Peyer's patch (tissue), 4 donors: ENCODE data around the gene PTGS1.

Experiments used
- POLR2A ChIP-seq, 2 donors: fragments of 450-650 bp; IDR thresholded peaks; one replicate each; pipeline ENCODE4 v1.5.1; 2017; ENCODE audit warnings: antibody characterized with exemption in 2 of 2, mild to moderate bottlenecking in 2 of 2, moderate library complexity in 2 of 2
- TF ChIP-seq, protein P1 (sequence below), 6 experiments: fragments of 450-650 bp in 4 of 6; fragments of 200-600 bp in 2 of 6; sonication (generic) in 1 of 6; IDR thresholded peaks; one replicate each; pipeline ENCODE4 v1.5.1; 2017 to 2019; ENCODE audit warnings: antibody characterized with exemption in 6 of 6, mild to moderate bottlenecking in 3 of 6, moderate library complexity in 1 of 6

- TF ChIP-seq, protein P1, sequence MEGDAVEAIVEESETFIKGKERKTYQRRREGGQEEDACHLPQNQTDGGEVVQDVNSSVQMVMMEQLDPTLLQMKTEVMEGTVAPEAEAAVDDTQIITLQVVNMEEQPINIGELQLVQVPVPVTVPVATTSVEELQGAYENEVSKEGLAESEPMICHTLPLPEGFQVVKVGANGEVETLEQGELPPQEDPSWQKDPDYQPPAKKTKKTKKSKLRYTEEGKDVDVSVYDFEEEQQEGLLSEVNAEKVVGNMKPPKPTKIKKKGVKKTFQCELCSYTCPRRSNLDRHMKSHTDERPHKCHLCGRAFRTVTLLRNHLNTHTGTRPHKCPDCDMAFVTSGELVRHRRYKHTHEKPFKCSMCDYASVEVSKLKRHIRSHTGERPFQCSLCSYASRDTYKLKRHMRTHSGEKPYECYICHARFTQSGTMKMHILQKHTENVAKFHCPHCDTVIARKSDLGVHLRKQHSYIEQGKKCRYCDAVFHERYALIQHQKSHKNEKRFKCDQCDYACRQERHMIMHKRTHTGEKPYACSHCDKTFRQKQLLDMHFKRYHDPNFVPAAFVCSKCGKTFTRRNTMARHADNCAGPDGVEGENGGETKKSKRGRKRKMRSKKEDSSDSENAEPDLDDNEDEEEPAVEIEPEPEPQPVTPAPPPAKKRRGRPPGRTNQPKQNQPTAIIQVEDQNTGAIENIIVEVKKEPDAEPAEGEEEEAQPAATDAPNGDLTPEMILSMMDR (IDR thresholded peaks at IDR 0.05) = no peak
- TF ChIP-seq POLR2A (IDR thresholded peaks at IDR 0.05) = no peak
Observed at GRCh38 chr9:122339579-122339978, 31.2 kb upstream of the PTGS1 start.
